Amniotic epithelial cell (primary cell): Measurements from ENCODE around the gene YPEL5.

ENCODE experiments used
- DNase-seq: peaks from one replicate; pipeline ENCODE4 v3.0.0-alpha.2; 2010; ENCODE audit warnings: low read depth

YPEL5 gene

GRCh38 chr2:30165050-30165520, 18.3 kb downstream of the YPEL5 start:
- DNase-seq = peak; percentile 86

GRCh38 chr2:30165617-30166016, 18.8 kb downstream of the YPEL5 start:
- no peak for DNase-seq

- no peak for DNase-seq
These were observed 25.8 kb downstream of the YPEL5 start for GRCh38 chr2:30172627-30173026.

- no peak for DNase-seq
These were observed 30.6 kb downstream of the YPEL5 start for GRCh38 chr2:30177440-30177839.

GRCh38 chr2:30177956-30178355, 31.1 kb downstream of the YPEL5 start:
- no peak for DNase-seq

- DNase-seq = peak; percentile 88
These were observed 32.0 kb downstream of the YPEL5 start for GRCh38 chr2:30178618-30179434.

- DNase-seq = no peak
These were observed 32.7 kb downstream of the YPEL5 start for GRCh38 chr2:30179536-30179935.

- DNase-seq = no peak
These were observed 33.4 kb downstream of the YPEL5 start for GRCh38 chr2:30180226-30180625.

GRCh38 chr2:30181176-30181575, 34.4 kb downstream of the YPEL5 start:
- DNase-seq = no peak

GRCh38 chr2:30184035-30184434, 37.2 kb downstream of the YPEL5 start:
- no peak for DNase-seq

- DNase-seq = peak; percentile 89
These were observed 38.4 kb downstream of the YPEL5 start for GRCh38 chr2:30185178-30185577.

- no peak for DNase-seq
These were observed 41.5 kb downstream of the YPEL5 start for GRCh38 chr2:30188292-30188691.

GRCh38 chr2:30190637-30191036, 43.8 kb downstream of the YPEL5 start:
- DNase-seq = no peak

- DNase-seq = no peak
These were observed 44.3 kb downstream of the YPEL5 start for GRCh38 chr2:30191107-30191506.

- DNase-seq = no peak
These were observed 45.0 kb downstream of the YPEL5 start for GRCh38 chr2:30191819-30192271.

- no peak for DNase-seq
These were observed 45.5 kb downstream of the YPEL5 start for GRCh38 chr2:30192314-30192713.

- peak; percentile 54 for DNase-seq
These were observed 46.4 kb downstream of the YPEL5 start for GRCh38 chr2:30193104-30193681.

- no peak for DNase-seq
These were observed 47.6 kb downstream of the YPEL5 start for GRCh38 chr2:30194421-30194820.

GRCh38 chr2:30195016-30195415, 48.2 kb downstream of the YPEL5 start:
- DNase-seq = no peak

GRCh38 chr2:30197570-30198192, 50.9 kb downstream of the YPEL5 start:
- DNase-seq = no peak

- DNase-seq = peak; percentile 29
These were observed 55.2 kb downstream of the YPEL5 start for GRCh38 chr2:30201990-30202389.

- DNase-seq = no peak
These were observed 56.3 kb downstream of the YPEL5 start for GRCh38 chr2:30203156-30203555.

GRCh38 chr2:30204281-30204680, 57.5 kb downstream of the YPEL5 start:
- no peak for DNase-seq
